Endothelial cell (in vitro differentiated cells): ENCODE results near the gene TRIM47. TPM values are rescaled to one million over a fixed set of nuclear protein-coding genes. Genes with fewer than 3 reads are reported as not detected.
A peak's percentile ranks its signal among the peaks of the same experiment; 100 is the strongest.

Experiments
- DNase-seq: peaks from one replicate; pipeline ENCODE4 v3.0.0; 2021; ENCODE audit warnings: low spot score
- H3K27ac Mint-ChIP-seq: one replicate; pipeline ENCODE4 v1.8.0; 2021; ENCODE audit warnings: mixed read lengths, inconsistent platforms; ENCODE audit not compliant: unreplicated experiment
- H3K27me3 Mint-ChIP-seq: one replicate; pipeline ENCODE4 v1.8.0; 2021; ENCODE audit warnings: mild to moderate bottlenecking, moderate library complexity, mixed read lengths, inconsistent platforms; ENCODE audit not compliant: unreplicated experiment
- H3K36me3 Mint-ChIP-seq: one replicate; pipeline ENCODE4 v1.8.0; 2021; ENCODE audit warnings: mild to moderate bottlenecking, low read depth, mixed read lengths, inconsistent platforms; ENCODE audit not compliant: unreplicated experiment
- H3K4me1 Mint-ChIP-seq: one replicate; pipeline ENCODE4 v1.8.0; 2021; ENCODE audit warnings: mild to moderate bottlenecking, mixed read lengths, inconsistent platforms; ENCODE audit not compliant: unreplicated experiment
- H3K4me3 Mint-ChIP-seq: one replicate; pipeline ENCODE4 v1.8.0; 2021; ENCODE audit warnings: mild to moderate bottlenecking, mixed read lengths, inconsistent platforms; ENCODE audit not compliant: unreplicated experiment
- H3K9me3 Mint-ChIP-seq: one replicate; pipeline ENCODE4 v1.8.0; 2021; ENCODE audit warnings: mixed read lengths, inconsistent platforms; ENCODE audit not compliant: unreplicated experiment
- CTCF ChIP-seq: fragments of 200-600 bp; sonication (generic); IDR thresholded peaks from one replicate; pipeline ENCODE4 v1.5.0; 2021; ENCODE audit warnings: antibody characterized with exemption; ENCODE audit not compliant: unreplicated experiment
- total RNA-seq: library from RNA; stranded (reverse); fragmentation: NEBNext Ultra II Directional; extraction: Animal tissue kit (Norgen Biotek cat#: 25700); gene quantifications from one replicate; pipeline ENCODE4 v1.2.1, GENCODE V29; 2021; ENCODE audit not compliant: unreplicated experiment

Gene TRIM47
- total RNA-seq, 1 donor from 2014 or later: 4.4 TPM

- Mint-ChIP-seq H3K36me3 (no peaks in the 10 kb centered on the region), H3K4me1 (peaks cover 15% of the 10 kb centered on the region), H3K9me3 (no peaks in the 10 kb centered on the region), H3K4me3 (peak overlapping the region; percentile 37), H3K27me3 (peaks cover 15% of the 10 kb centered on the region), H3K27ac (no peak overlapping the region)
- no peak for TF ChIP-seq CTCF
- DNase-seq: no peak
Measured at GRCh38 chr17:75876938-75877751, 1.2 kb downstream of the TRIM47 start.

GRCh38 chr17:75876190-75876937 lies 2.0 kb downstream of the TRIM47 start:
- H3K4me3 Mint-ChIP-seq: no peak overlapping the region
- peaks cover 15% of the 10 kb centered on the region for H3K27me3 Mint-ChIP-seq
- H3K4me1 Mint-ChIP-seq: peaks cover 15% of the 10 kb centered on the region
- no peak for TF ChIP-seq CTCF
- no peak overlapping the region for H3K27ac Mint-ChIP-seq
- peak; percentile 37 for DNase-seq
- H3K36me3 Mint-ChIP-seq: no peaks in the 10 kb centered on the region
- H3K9me3 Mint-ChIP-seq: no peaks in the 10 kb centered on the region

GRCh38 chr17:75875940-75876189 lies 2.5 kb downstream of the TRIM47 start:
- DNase-seq: no peak
- Mint-ChIP-seq H3K9me3 (no peaks in the 10 kb centered on the region), H3K36me3 (no peaks in the 10 kb centered on the region), H3K27me3 (peaks cover 15% of the 10 kb centered on the region), H3K4me1 (peaks cover 15% of the 10 kb centered on the region), H3K27ac (no peak overlapping the region), H3K4me3 (no peak overlapping the region)
- no peak for TF ChIP-seq CTCF

GRCh38 chr17:75875182-75875939 lies 3.0 kb downstream of the TRIM47 start:
- Mint-ChIP-seq H3K9me3 (no peaks in the 10 kb centered on the region), H3K4me1 (peaks cover 18% of the 10 kb centered on the region), H3K4me3 (no peak overlapping the region), H3K27ac (no peak overlapping the region), H3K36me3 (no peaks in the 10 kb centered on the region), H3K27me3 (peaks cover 13% of the 10 kb centered on the region)
- TF ChIP-seq CTCF: no peak
- DNase-seq: no peak
